Stimulated activated naive B cell treated with anti-CD40 and anti-IgM and Interleukin-4, amounts not matched to agents 10 μg/mL and 1 μg/mL and 100 μg/mL, for 72 hours (primary cell): ENCODE data around the gene GPC6.

Experiments
- ATAC-seq, 2 donors: fragments of 150-1000 bp; cut with Tn5 transposase; replicated peaks; 2 replicates each; pipeline ENCODE4 v1.10.0; 2021; ENCODE audit warnings: moderate library complexity in 1 of 2
- DNase-seq: peaks from one replicate; pipeline ENCODE4 v3.0.0; 2021
- H3K27ac Mint-ChIP-seq: one replicate; pipeline ENCODE4 v1.8.0; 2022; ENCODE audit warnings: mild to moderate bottlenecking, mixed read lengths
- H3K27me3 Mint-ChIP-seq, 2 donors: one replicate each; pipeline ENCODE4 v1.8.0; 2022; ENCODE audit warnings: mixed read lengths in 2 of 2
- H3K36me3 Mint-ChIP-seq, 2 donors: one replicate each; pipeline ENCODE4 v1.8.0; 2022; ENCODE audit warnings: mixed read lengths in 2 of 2, mild to moderate bottlenecking in 1 of 2
- H3K4me1 Mint-ChIP-seq, 2 donors: one replicate each; pipeline ENCODE4 v1.8.0; 2022; ENCODE audit warnings: mixed read lengths in 2 of 2, mild to moderate bottlenecking in 1 of 2
- H3K4me3 Mint-ChIP-seq, 2 donors: one replicate each; pipeline ENCODE4 v1.8.0; 2022; ENCODE audit warnings: mild to moderate bottlenecking in 2 of 2, mixed read lengths in 2 of 2, moderate library complexity in 1 of 2
- H3K9me3 Mint-ChIP-seq, 2 donors: one replicate each; pipeline ENCODE4 v1.8.0; 2022; ENCODE audit warnings: mixed read lengths in 2 of 2, mild to moderate bottlenecking in 1 of 2

Gene GPC6

GRCh38 chr13:93987458-93987857 is 760.9 kb downstream of the GPC6 start:
- Mint-ChIP-seq H3K27me3 (no peaks in the 10 kb centered on the region), H3K27ac (no peak overlapping the region), H3K4me3 (no peak overlapping the region), H3K4me1 (no peaks in the 10 kb centered on the region), H3K36me3 (no peaks in the 10 kb centered on the region), H3K9me3 (peaks cover 2 to 5% of the 10 kb centered on the region in 2 donors)
- ATAC-seq, result no peak
- no peak for DNase-seq

GRCh38 chr13:93991569-93991968 is 765.0 kb downstream of the GPC6 start:
- Mint-ChIP-seq H3K27ac (no peak overlapping the region), H3K9me3 (peaks cover 2 to 5% of the 10 kb centered on the region in 2 donors), H3K36me3 (no peaks in the 10 kb centered on the region), H3K27me3 (no peaks in the 10 kb centered on the region), H3K4me1 (no peaks in the 10 kb centered on the region), H3K4me3 (no peak overlapping the region)
- ATAC-seq (no peak), DNase-seq (no peak)

- DNase-seq (no peak), ATAC-seq (no peak)
- Mint-ChIP-seq H3K4me1 (no peaks in the 10 kb centered on the region), H3K4me3 (no peak overlapping the region), H3K27me3 (no peaks in the 10 kb centered on the region), H3K27ac (no peak overlapping the region), H3K36me3 (no peaks in the 10 kb centered on the region), H3K9me3 (no peaks in the 10 kb centered on the region)
Measured at GRCh38 chr13:93996481-93996880, 769.9 kb downstream of the GPC6 start.

GRCh38 chr13:94006296-94006695 is 779.7 kb downstream of the GPC6 start:
- H3K27me3 Mint-ChIP-seq, result no peaks in the 10 kb centered on the region
- H3K4me3 Mint-ChIP-seq, result no peak overlapping the region
- H3K36me3 Mint-ChIP-seq, result no peaks in the 10 kb centered on the region
- ATAC-seq (no peak), DNase-seq (no peak)
- no peaks in the 10 kb centered on the region for H3K9me3 Mint-ChIP-seq
- H3K4me1 Mint-ChIP-seq, result no peaks in the 10 kb centered on the region
- no peak overlapping the region for H3K27ac Mint-ChIP-seq

- no peak for ATAC-seq
- Mint-ChIP-seq H3K27me3 (no peaks in the 10 kb centered on the region), H3K27ac (no peak overlapping the region), H3K4me3 (no peak overlapping the region), H3K4me1 (no peaks in the 10 kb centered on the region), H3K9me3 (no peaks in the 10 kb centered on the region), H3K36me3 (no peaks in the 10 kb centered on the region)
- DNase-seq, result no peak
Measured at GRCh38 chr13:94007072-94007471, 780.5 kb downstream of the GPC6 start.

- no peak for DNase-seq
- Mint-ChIP-seq H3K36me3 (no peaks in the 10 kb centered on the region), H3K4me3 (no peak overlapping the region), H3K9me3 (no peaks in the 10 kb centered on the region), H3K27ac (no peak overlapping the region), H3K27me3 (no peaks in the 10 kb centered on the region), H3K4me1 (no peaks in the 10 kb centered on the region)
- no peak for ATAC-seq
Measured at GRCh38 chr13:94009701-94010100, 783.1 kb downstream of the GPC6 start.

- ATAC-seq (no peak), DNase-seq (no peak)
- H3K9me3 Mint-ChIP-seq, result no peaks in the 10 kb centered on the region
- no peaks in the 10 kb centered on the region for H3K36me3 Mint-ChIP-seq
- H3K27me3 Mint-ChIP-seq, result no peaks in the 10 kb centered on the region
- no peak overlapping the region for H3K4me3 Mint-ChIP-seq
- H3K4me1 Mint-ChIP-seq, result no peaks in the 10 kb centered on the region
- no peak overlapping the region for H3K27ac Mint-ChIP-seq
Measured at GRCh38 chr13:94014461-94014860, 787.9 kb downstream of the GPC6 start.

- no peak for DNase-seq
- Mint-ChIP-seq H3K4me3 (no peak overlapping the region), H3K9me3 (no peaks in the 10 kb centered on the region), H3K27ac (no peak overlapping the region), H3K27me3 (no peaks in the 10 kb centered on the region), H3K4me1 (no peaks in the 10 kb centered on the region), H3K36me3 (no peaks in the 10 kb centered on the region)
- no peak for ATAC-seq
Measured at GRCh38 chr13:94020426-94020825, 793.8 kb downstream of the GPC6 start.

GRCh38 chr13:94020833-94021232 is 794.2 kb downstream of the GPC6 start:
- no peak overlapping the region for H3K27ac Mint-ChIP-seq
- H3K27me3 Mint-ChIP-seq, result no peaks in the 10 kb centered on the region
- no peaks in the 10 kb centered on the region for H3K9me3 Mint-ChIP-seq
- H3K4me1 Mint-ChIP-seq, result no peaks in the 10 kb centered on the region
- DNase-seq (no peak), ATAC-seq (no peak)
- no peak overlapping the region for H3K4me3 Mint-ChIP-seq
- no peaks in the 10 kb centered on the region for H3K36me3 Mint-ChIP-seq

GRCh38 chr13:94028234-94028633 is 801.6 kb downstream of the GPC6 start:
- no peak for ATAC-seq
- Mint-ChIP-seq H3K9me3 (peaks cover 0 to 2% of the 10 kb centered on the region in 2 donors), H3K4me3 (no peak overlapping the region), H3K27me3 (no peaks in the 10 kb centered on the region), H3K4me1 (no peaks in the 10 kb centered on the region), H3K27ac (no peak overlapping the region), H3K36me3 (no peaks in the 10 kb centered on the region)
- DNase-seq, result no peak

GRCh38 chr13:94028650-94029049 is 802.0 kb downstream of the GPC6 start:
- H3K36me3 Mint-ChIP-seq, result no peaks in the 10 kb centered on the region
- peaks cover 0 to 2% of the 10 kb centered on the region in 2 donors for H3K9me3 Mint-ChIP-seq
- H3K27ac Mint-ChIP-seq, result no peak overlapping the region

GRCh38 chr13:94030415-94031119 is 804.0 kb downstream of the GPC6 start:
- peaks cover 0 to 2% of the 10 kb centered on the region in 2 donors for H3K9me3 Mint-ChIP-seq
- no peak for DNase-seq
- H3K27me3 Mint-ChIP-seq, result no peaks in the 10 kb centered on the region
- H3K4me1 Mint-ChIP-seq, result no peaks in the 10 kb centered on the region
- no peak overlapping the region for H3K4me3 Mint-ChIP-seq
- no peak overlapping the region for H3K27ac Mint-ChIP-seq
- no peak for ATAC-seq
- no peaks in the 10 kb centered on the region for H3K36me3 Mint-ChIP-seq

More at GRCh38 chr13:94028650-94029049, 802.0 kb downstream of the GPC6 start:
- DNase-seq (no peak), ATAC-seq (no peak)
- Mint-ChIP-seq H3K4me1 (no peaks in the 10 kb centered on the region), H3K4me3 (no peak overlapping the region), H3K27me3 (no peaks in the 10 kb centered on the region)

GRCh38 chr13:94031609-94032008 is 805.0 kb downstream of the GPC6 start:
- DNase-seq, result no peak
- Mint-ChIP-seq H3K36me3 (no peaks in the 10 kb centered on the region), H3K27me3 (no peaks in the 10 kb centered on the region), H3K4me1 (no peaks in the 10 kb centered on the region), H3K27ac (no peak overlapping the region), H3K4me3 (no peak overlapping the region), H3K9me3 (peaks cover 0 to 2% of the 10 kb centered on the region in 2 donors)
- no peak for ATAC-seq

GRCh38 chr13:94033098-94033497 is 806.5 kb downstream of the GPC6 start:
- Mint-ChIP-seq H3K36me3 (no peaks in the 10 kb centered on the region), H3K4me1 (no peaks in the 10 kb centered on the region), H3K27ac (no peak overlapping the region), H3K27me3 (no peaks in the 10 kb centered on the region), H3K9me3 (peaks cover 0 to 2% of the 10 kb centered on the region in 2 donors), H3K4me3 (no peak overlapping the region)
- ATAC-seq, result no peak
- no peak for DNase-seq

- Mint-ChIP-seq H3K27me3 (no peaks in the 10 kb centered on the region), H3K9me3 (peaks cover 0 to 2% of the 10 kb centered on the region in 2 donors), H3K36me3 (no peaks in the 10 kb centered on the region), H3K4me1 (no peaks in the 10 kb centered on the region), H3K27ac (no peak overlapping the region), H3K4me3 (no peak overlapping the region)
- ATAC-seq (no peak), DNase-seq (no peak)
Measured at GRCh38 chr13:94033830-94034642, 807.4 kb downstream of the GPC6 start.
